ENCODE measurements around the gene CAMK2D.

CAMK2D gene

GRCh38 chr4:113762186-113763028 is 869 bp upstream of the CAMK2D start:
- peak; percentile 100 for DNase-seq (ENCODE audit: low read depth)

- DNase-seq (ENCODE audit: low read depth), result peak; percentile 76
Observed at GRCh38 chr4:113760795-113761619, 531 bp downstream of the CAMK2D start.

GRCh38 chr4:113760094-113760794 is 1.3 kb downstream of the CAMK2D start:
- DNase-seq (ENCODE audit: low read depth), result peak; percentile 56

DNA sequence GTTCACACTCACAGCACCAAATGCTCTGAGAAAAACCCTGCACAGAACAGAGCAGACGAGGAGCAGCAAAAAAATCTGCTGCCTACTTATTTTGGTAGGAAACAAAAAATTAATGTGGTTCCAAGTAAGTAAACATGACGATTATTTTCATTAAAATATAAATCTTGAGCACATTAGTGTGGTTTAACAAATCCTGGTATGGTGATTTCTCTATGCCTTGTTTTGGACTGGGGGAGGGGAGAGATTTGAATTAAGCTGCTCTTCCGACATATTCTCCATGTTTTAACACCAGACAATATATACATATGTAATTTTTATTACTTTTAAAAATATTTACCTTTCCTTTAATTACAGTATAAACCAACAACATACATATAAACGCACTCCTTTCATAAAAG is 1.8 kb downstream of the CAMK2D start:
- DNase-seq (ENCODE audit: low read depth), result no peak

DNA sequence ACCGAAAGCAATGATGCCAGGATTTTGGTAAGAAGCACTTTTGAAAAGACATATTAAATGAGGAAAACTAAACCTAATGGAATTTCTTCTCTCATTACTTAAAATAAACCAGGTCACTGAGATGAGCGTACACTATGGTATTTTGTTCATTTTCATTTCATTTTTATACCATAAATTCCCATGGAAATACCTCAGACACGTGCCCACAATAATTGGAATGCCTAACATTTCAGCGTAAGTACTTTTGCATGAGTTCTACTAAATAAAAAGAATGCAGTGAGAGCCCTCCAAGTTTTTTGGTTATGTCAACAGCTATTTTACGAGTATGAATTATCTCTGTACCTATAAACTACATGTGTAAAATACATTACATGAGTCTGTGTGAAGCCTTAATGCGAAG is 3.2 kb downstream of the CAMK2D start:
- peak; percentile 50 for DNase-seq (ENCODE audit: low read depth)

DNA sequence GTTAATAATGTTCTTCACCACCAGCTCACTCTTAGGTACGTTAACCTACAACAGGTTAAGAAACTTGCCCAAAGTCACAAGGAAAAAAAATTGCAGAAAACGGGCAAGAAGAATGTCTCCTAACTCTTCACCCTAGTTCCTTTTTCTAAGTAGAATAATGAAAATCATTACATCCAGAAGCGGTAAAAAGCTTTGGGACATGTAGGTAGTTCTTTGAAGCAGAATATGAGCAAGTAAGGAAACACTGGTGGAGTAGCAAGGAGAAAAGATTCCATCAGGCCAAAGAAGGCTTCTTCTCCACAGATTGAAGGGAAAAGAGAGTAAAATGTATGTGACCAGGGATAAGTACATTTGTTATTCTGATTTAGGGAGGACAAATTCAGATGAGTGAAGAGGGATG is 4.1 kb downstream of the CAMK2D start:
- DNase-seq (ENCODE audit: low read depth), result no peak

GRCh38 chr4:113756005-113756410 is 5.5 kb downstream of the CAMK2D start:
- peak; percentile 37 for DNase-seq (ENCODE audit: low read depth)

DNA sequence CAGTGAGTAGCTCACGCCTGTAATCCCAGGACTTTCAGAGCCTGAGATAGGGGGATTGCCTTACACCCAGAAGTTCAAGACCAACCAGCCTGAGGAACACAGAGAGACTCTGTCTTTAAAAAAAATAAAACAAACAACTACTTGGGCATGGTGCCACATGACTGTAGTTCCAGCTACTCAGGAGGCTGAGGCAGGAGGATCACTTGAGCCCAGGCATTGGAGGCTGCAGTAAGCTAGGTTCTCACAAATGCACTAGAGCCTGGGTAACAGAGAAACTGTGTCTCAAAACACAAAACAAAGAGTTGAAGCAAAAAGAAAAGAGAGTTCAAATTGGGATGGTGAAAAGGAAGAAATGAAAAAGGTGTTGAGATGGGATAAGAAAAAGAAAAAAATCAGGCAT is 10.8 kb downstream of the CAMK2D start:
- DNase-seq (ENCODE audit: low read depth), result no peak

- no peak for DNase-seq (ENCODE audit: low read depth)
Observed at GRCh38 chr4:113750296-113750695, 11.2 kb downstream of the CAMK2D start.

DNA sequence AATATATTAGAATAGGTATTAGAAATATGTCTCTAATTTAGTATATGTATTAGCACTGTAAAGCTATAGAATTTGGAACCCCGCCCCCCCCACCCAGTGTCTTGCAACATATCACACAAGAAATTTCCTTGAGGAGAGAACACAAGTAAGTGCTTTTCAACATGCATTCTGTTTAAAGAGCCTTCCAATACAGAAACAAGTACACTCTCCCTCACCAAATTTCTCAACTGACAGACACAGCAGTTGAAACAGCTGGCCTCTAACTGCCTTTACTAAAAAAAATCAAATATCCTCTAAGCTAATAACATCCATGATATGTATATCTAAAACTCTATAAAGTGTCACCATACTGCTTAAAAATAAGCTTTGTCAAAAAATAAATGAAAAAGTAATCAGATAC is 12.4 kb downstream of the CAMK2D start:
- DNase-seq (ENCODE audit: low read depth), result no peak

DNA sequence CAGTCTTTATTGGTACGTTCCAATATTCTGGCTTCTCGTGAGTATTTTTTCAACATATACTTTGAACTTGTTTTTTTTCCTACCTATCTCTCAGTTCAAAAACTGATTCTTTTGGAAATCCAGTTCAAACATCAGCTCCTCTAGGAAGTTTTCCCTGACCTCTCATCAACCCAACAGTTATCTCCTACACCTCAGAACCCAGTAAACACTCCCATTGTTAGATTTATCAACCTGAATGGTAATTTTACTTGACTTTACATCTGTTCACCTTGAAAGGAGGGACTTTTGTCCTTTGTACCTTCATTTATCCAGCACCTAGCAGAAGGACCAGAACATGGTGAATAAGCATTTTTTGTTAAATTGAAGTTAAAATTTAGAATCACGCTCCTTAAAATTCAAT is 13.6 kb downstream of the CAMK2D start:
- DNase-seq (ENCODE audit: low read depth), result no peak

- DNase-seq (ENCODE audit: low read depth), result no peak
Observed at GRCh38 chr4:113745711-113746110, 15.8 kb downstream of the CAMK2D start.

- no peak for DNase-seq (ENCODE audit: low read depth)
Observed at GRCh38 chr4:113744667-113745240, 16.8 kb downstream of the CAMK2D start.

DNA sequence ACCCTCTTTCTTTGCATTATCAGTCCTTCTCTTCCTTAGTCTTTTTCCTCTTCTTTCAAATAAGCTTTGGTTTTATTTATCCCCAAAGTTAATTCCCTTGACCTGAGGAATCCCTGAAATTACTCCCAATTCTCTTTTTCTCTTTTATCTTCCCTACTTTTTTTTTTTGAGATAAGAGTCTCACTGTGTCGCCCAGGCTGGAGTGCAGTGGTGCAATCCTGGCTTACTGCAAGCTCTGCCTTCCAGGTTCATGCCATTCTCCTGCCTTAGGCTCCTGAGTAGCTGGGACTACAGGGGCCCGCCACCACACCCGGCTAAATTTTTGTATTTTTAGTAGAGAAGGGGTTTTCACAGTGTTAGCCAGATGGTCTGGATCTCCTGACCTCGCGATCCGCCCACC is 17.8 kb downstream of the CAMK2D start:
- no peak for DNase-seq (ENCODE audit: low read depth)

GRCh38 chr4:113742643-113743042 is 18.9 kb downstream of the CAMK2D start:
- no peak for DNase-seq (ENCODE audit: low read depth)

GRCh38 chr4:113741956-113742355 is 19.6 kb downstream of the CAMK2D start:
- DNase-seq (ENCODE audit: low read depth), result peak; percentile 25

GRCh38 chr4:113740857-113741379 is 20.6 kb downstream of the CAMK2D start:
- DNase-seq (ENCODE audit: low read depth), result no peak

DNA sequence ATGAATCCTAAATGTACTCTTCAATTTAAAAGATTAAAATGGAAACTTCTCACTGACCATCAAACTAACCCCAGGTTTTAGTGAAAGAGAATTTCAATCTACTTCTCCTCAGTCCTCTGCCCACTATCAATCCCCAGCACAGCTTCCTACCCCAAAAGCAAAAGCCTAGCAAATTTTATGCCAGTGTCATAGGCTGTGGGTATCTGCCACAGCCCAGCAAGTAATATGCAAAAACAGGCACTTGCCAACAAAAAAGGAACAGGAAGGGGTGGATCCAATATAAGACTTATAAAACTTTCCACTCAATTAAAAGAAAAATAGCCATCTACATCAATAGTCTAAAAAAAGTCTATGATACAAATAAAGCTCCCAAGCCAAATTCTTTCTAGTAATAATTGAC is 22.3 kb downstream of the CAMK2D start:
- no peak for DNase-seq (ENCODE audit: low read depth)

DNA sequence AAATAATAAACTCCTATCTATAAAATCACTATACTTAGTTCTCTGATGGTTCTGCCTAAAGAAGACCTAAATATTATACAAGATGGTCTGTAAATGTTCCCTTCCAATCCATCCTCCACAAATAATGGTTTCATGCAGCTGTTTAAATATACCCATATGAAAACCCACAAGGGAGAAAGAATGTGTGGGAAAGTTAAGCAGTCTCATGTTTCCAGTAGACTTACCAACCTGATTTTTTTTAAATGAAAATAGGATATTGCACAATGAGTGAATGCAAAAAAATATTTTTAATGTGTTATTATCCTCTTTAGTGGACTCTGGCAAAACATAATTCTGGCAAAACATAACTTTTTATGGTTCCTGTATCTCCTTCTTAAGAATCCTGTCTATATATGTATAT is 23.3 kb downstream of the CAMK2D start:
- peak; percentile 73 for DNase-seq (ENCODE audit: low read depth)

- no peak for DNase-seq (ENCODE audit: low read depth)
Observed at GRCh38 chr4:113733685-113734084, 27.9 kb downstream of the CAMK2D start.

GRCh38 chr4:113732967-113733527 is 28.5 kb downstream of the CAMK2D start:
- DNase-seq (ENCODE audit: low read depth), result peak; percentile 8
